Panc1 (cell line): ENCODE results near the gene ATP9A. TPM values are rescaled to one million over a fixed set of nuclear protein-coding genes. Genes with fewer than 3 reads are reported as not detected.

ENCODE experiments used
- ATAC-seq: fragments of 200-7000 bp; cut with Tn5 transposase; 2 replicates; pipeline ENCODE4 v1.9.1; 2020; ENCODE audit warnings: mild to moderate bottlenecking, moderate library complexity
- BruUV-seq: library from RNA; stranded (reverse); fragments of 400-500 nt; replicated peaks from 2 replicates; lab custom pipeline; 2021; lab: Mats Ljungman, UMichigan
- CTCF ChIA-PET: fragments of 300-600 bp; sonication (Branson Sonifier 250); formaldehyde crosslinking; loops from one replicate; lab custom pipeline; 2022; ENCODE audit warnings: antibody characterized with exemption; lab: Charles Lee
- POLR2A ChIA-PET: fragments of 300-600 bp; sonication (Branson Sonifier 250); formaldehyde crosslinking; loops from one replicate; lab custom pipeline; 2022; ENCODE audit warnings: antibody characterized with exemption; lab: Charles Lee
- DNase-seq: peaks from one replicate; pipeline ENCODE4 v3.0.0-alpha.2; 2010; ENCODE audit warnings: low read depth, low spot score
- H3K27ac ChIP-seq: 2 replicates; pipeline ENCODE4 v1.5.1; 2011; ENCODE audit warnings: mild to moderate bottlenecking, low read length, inconsistent platforms
- H3K27me3 ChIP-seq: fragments of 200-500 bp; sonication (Bioruptor generic); 2 replicates; pipeline ENCODE4 v1.6.0; 2014; ENCODE audit warnings: low read length, inconsistent platforms; ENCODE audit not compliant: control insufficient read depth, insufficient read depth
- H3K36me3 ChIP-seq: fragments of 200-500 bp; sonication (Bioruptor generic); 2 replicates; pipeline ENCODE4 v1.5.1; 2014; ENCODE audit warnings: inconsistent platforms, mild to moderate bottlenecking, low read length, moderate library complexity; ENCODE audit not compliant: control insufficient read depth, insufficient read depth
- H3K4me1 ChIP-seq: 2 replicates; pipeline ENCODE4 v1.5.1; 2011; ENCODE audit warnings: inconsistent platforms, mild to moderate bottlenecking, low read length, moderate library complexity; ENCODE audit not compliant: control insufficient read depth, insufficient read depth
- H3K4me3 ChIP-seq, 2 experiments: 2 replicates each; pipeline ENCODE4 v1.5.1; 2011 to 2012; ENCODE audit warnings: low read depth in 2 of 2, low read length in 2 of 2, mild to moderate bottlenecking in 2 of 2, inconsistent platforms in 1 of 2, moderate library complexity in 1 of 2
- H3K9me3 ChIP-seq: fragments of 200-500 bp; sonication (Bioruptor generic); 2 replicates; pipeline ENCODE4 v1.5.1; 2014; ENCODE audit warnings: low read depth, mild to moderate bottlenecking, inconsistent platforms, low read length, moderate library complexity; ENCODE audit not compliant: control insufficient read depth, insufficient read depth
- POLR2AphosphoS5 ChIP-seq: IDR thresholded peaks from 2 replicates; pipeline ENCODE4 v1.6.1; 2012; ENCODE audit warnings: mild to moderate bottlenecking, low read depth, low read length, moderate library complexity
- SIN3A ChIP-seq: IDR thresholded peaks from 2 replicates; pipeline ENCODE4 v1.6.1; 2012; ENCODE audit warnings: low read depth, mild to moderate bottlenecking, low read length, moderate library complexity, borderline replicate concordance; ENCODE audit not compliant: insufficient read depth
- TCF7L2 ChIP-seq: IDR thresholded peaks from 2 replicates; pipeline ENCODE4 v1.6.1; 2011; ENCODE audit warnings: mild to moderate bottlenecking, low read depth, low read length, inconsistent platforms
- in situ Hi-C: cut with HindIII; loops from 2 replicates; pipeline ENCODE4 v1.10.0; 2016; ENCODE audit warnings: low sequenced_read_pairs, low pct_unique_long_range_greater_than_20kb
- intact Hi-C: fragments of 100-400 bp; cut with micrococcal nuclease; formaldehyde crosslinking; loops from one replicate; pipeline ENCODE4 v1.10.0; 2022; ENCODE audit not compliant: unreplicated experiment
- total RNA-seq: library from RNA; stranded (reverse); gene quantifications from one replicate; pipeline ENCODE4 v1.2.1, GENCODE V29; 2021; ENCODE audit not compliant: unreplicated experiment
- TF ChIP-seq, protein P1 (sequence below): fragments of 450-650 bp; IDR thresholded peaks from 2 replicates; pipeline ENCODE4 v1.5.1; 2017; ENCODE audit warnings: mild to moderate bottlenecking
- TF ChIP-seq, protein P2 (sequence below), 2 experiments: IDR thresholded peaks; 2 replicates each; pipeline ENCODE4 v1.6.1; 2011 to 2012; ENCODE audit warnings: low read depth in 2 of 2, control low read depth in 1 of 2, low read length in 1 of 2, mild to moderate bottlenecking in 1 of 2, moderate library complexity in 1 of 2; ENCODE audit not compliant: insufficient read depth in 1 of 2

ATP9A gene
- total RNA-seq, 1 experiment from 2014 or later, result 8.7 TPM

DNA sequence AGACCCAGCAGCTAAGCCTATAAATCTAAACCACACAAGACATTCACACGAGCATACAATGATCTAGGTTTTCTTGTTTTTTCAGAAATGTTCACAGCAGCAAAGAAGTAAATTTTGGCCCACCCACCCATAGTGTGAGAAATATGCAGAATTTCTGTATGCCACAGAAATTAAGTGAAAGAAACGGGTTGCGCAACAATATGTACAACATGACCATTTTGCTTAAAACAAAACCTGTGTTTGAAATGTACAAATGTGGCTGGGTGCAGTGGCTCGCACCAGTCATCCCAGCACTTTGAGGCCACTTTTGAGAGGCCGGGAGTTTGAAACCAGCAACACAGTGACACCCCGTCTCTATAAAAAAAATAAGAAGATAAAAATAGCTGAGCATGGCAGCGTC lies 24.8 kb upstream of the ATP9A start:
- no peaks in the 10 kb centered on the region; the same call in 1 of the 2 replicates for H3K27me3 ChIP-seq
- CTCF ChIA-PET, result no interaction called here
- BruUV-seq, result no TSS peak
- POLR2A ChIA-PET, result no interaction called here
- TF ChIP-seq TCF7L2, result no peak
- TF ChIP-seq, protein P1, sequence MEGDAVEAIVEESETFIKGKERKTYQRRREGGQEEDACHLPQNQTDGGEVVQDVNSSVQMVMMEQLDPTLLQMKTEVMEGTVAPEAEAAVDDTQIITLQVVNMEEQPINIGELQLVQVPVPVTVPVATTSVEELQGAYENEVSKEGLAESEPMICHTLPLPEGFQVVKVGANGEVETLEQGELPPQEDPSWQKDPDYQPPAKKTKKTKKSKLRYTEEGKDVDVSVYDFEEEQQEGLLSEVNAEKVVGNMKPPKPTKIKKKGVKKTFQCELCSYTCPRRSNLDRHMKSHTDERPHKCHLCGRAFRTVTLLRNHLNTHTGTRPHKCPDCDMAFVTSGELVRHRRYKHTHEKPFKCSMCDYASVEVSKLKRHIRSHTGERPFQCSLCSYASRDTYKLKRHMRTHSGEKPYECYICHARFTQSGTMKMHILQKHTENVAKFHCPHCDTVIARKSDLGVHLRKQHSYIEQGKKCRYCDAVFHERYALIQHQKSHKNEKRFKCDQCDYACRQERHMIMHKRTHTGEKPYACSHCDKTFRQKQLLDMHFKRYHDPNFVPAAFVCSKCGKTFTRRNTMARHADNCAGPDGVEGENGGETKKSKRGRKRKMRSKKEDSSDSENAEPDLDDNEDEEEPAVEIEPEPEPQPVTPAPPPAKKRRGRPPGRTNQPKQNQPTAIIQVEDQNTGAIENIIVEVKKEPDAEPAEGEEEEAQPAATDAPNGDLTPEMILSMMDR, result no peak
- TF ChIP-seq POLR2AphosphoS5, result no peak
- TF ChIP-seq, protein P2, sequence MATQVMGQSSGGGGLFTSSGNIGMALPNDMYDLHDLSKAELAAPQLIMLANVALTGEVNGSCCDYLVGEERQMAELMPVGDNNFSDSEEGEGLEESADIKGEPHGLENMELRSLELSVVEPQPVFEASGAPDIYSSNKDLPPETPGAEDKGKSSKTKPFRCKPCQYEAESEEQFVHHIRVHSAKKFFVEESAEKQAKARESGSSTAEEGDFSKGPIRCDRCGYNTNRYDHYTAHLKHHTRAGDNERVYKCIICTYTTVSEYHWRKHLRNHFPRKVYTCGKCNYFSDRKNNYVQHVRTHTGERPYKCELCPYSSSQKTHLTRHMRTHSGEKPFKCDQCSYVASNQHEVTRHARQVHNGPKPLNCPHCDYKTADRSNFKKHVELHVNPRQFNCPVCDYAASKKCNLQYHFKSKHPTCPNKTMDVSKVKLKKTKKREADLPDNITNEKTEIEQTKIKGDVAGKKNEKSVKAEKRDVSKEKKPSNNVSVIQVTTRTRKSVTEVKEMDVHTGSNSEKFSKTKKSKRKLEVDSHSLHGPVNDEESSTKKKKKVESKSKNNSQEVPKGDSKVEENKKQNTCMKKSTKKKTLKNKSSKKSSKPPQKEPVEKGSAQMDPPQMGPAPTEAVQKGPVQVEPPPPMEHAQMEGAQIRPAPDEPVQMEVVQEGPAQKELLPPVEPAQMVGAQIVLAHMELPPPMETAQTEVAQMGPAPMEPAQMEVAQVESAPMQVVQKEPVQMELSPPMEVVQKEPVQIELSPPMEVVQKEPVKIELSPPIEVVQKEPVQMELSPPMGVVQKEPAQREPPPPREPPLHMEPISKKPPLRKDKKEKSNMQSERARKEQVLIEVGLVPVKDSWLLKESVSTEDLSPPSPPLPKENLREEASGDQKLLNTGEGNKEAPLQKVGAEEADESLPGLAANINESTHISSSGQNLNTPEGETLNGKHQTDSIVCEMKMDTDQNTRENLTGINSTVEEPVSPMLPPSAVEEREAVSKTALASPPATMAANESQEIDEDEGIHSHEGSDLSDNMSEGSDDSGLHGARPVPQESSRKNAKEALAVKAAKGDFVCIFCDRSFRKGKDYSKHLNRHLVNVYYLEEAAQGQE (IDR thresholded peaks at IDR 0.05; ENCODE audit: insufficient read depth in 1 of 2, low read depth in 2 of 2, low read length in 1 of 2), result no peak
- TF ChIP-seq SIN3A, result no peak
- ATAC-seq (no peak), DNase-seq (no peak)
- H3K36me3 ChIP-seq, result no peaks in the 10 kb centered on the region
- H3K4me1 ChIP-seq, result peaks cover 5% of the 10 kb centered on the region
- in situ Hi-C loops (no loop called here), intact Hi-C loops (no loop called here)
- H3K9me3 ChIP-seq, result no peaks in the 10 kb centered on the region
- no peak overlapping the region for H3K4me3 ChIP-seq
- H3K27ac ChIP-seq, result no peak overlapping the region

DNA sequence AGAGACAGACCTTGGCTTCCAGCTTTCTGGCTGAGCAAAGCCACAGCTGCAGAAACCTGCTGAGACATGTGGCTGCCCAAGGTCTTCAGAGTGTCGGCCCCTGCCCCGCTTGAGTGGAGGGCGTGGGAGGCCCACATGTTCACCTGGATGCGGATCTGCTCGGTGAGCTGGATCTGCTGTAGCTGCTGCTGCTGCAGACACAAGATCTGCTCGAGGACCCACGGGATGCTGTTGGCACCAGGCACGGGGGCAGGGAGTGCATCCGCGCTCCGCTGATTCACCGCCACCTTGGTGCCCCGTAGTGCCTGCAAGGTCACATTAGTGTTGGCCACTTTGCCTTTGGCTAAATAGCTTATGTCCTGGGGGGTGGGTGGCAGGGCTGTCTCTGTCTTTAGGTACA lies 23.4 kb upstream of the ATP9A start:
- no peaks in the 10 kb centered on the region for H3K9me3 ChIP-seq
- intact Hi-C loops, result no loop called here
- in situ Hi-C loops, result no loop called here
- ChIA-PET POLR2A (interaction anchor here (0.6 kb wide), 1 partner anchor 27 kb away, joined by 4 read pairs; no protein-coding TSS in a partner anchor), CTCF (no interaction called here)
- no peaks in the 10 kb centered on the region for H3K36me3 ChIP-seq
- TF ChIP-seq, protein P1, result no peak
- TF ChIP-seq POLR2AphosphoS5 (no peak), SIN3A (no peak), TCF7L2 (no peak)
- TF ChIP-seq, protein P2 (IDR thresholded peaks at IDR 0.05; ENCODE audit: insufficient read depth in 1 of 2, low read depth in 2 of 2, low read length in 1 of 2), result no peak
- peaks cover 2% of the 10 kb centered on the region; the same call in 1 of the 2 replicates for H3K4me1 ChIP-seq
- H3K27ac ChIP-seq, result no peak overlapping the region
- H3K27me3 ChIP-seq, result no peaks in the 10 kb centered on the region; the same call in 1 of the 2 replicates
- ATAC-seq (no peak), DNase-seq (no peak)
- BruUV-seq, result no TSS peak
- no peak overlapping the region for H3K4me3 ChIP-seq
